Glutamatergic neuron (in vitro differentiated cells): ENCODE measurements around the gene VPS39. TPM values are rescaled to one million over a fixed set of nuclear protein-coding genes. Genes with fewer than 3 reads are reported as not detected.

ENCODE experiments used
- DNase-seq: peaks from one replicate; pipeline ENCODE4 v3.0.0; 2022
- H3K27ac Mint-ChIP-seq: one replicate; pipeline ENCODE4 v1.8.0; 2020; ENCODE audit warnings: mild to moderate bottlenecking, mixed read lengths, inconsistent platforms; ENCODE audit not compliant: unreplicated experiment
- H3K27me3 Mint-ChIP-seq: one replicate; pipeline ENCODE4 v1.8.0; 2020; ENCODE audit warnings: mild to moderate bottlenecking, moderate library complexity, mixed read lengths, inconsistent platforms; ENCODE audit not compliant: unreplicated experiment
- H3K36me3 Mint-ChIP-seq: one replicate; pipeline ENCODE4 v1.8.0; 2020; ENCODE audit warnings: mild to moderate bottlenecking, mixed read lengths, inconsistent platforms; ENCODE audit not compliant: unreplicated experiment
- H3K4me1 Mint-ChIP-seq: one replicate; pipeline ENCODE4 v1.8.0; 2020; ENCODE audit warnings: mild to moderate bottlenecking, low read depth, mixed read lengths, inconsistent platforms; ENCODE audit not compliant: unreplicated experiment
- H3K4me3 Mint-ChIP-seq: one replicate; pipeline ENCODE4 v1.8.0; 2020; ENCODE audit warnings: mild to moderate bottlenecking, mixed read lengths, inconsistent platforms; ENCODE audit not compliant: unreplicated experiment
- H3K9me3 Mint-ChIP-seq: one replicate; pipeline ENCODE4 v1.8.0; 2020; ENCODE audit warnings: mild to moderate bottlenecking, moderate library complexity, mixed read lengths, inconsistent platforms; ENCODE audit not compliant: unreplicated experiment
- CTCF ChIP-seq: fragments of 200-600 bp; sonication (generic); IDR thresholded peaks from one replicate; pipeline ENCODE4 v1.5.0; 2021; ENCODE audit not compliant: partially characterized antibody, unreplicated experiment
- total RNA-seq: library from RNA; stranded (reverse); fragmentation: NEBNext Ultra II Directional; extraction: Animal tissue kit (Norgen Biotek cat#: 25700); gene quantifications from one replicate; pipeline ENCODE4 v1.2.1, GENCODE V29; 2021; ENCODE audit not compliant: unreplicated experiment

Gene VPS39
- total RNA-seq, 1 donor from 2014 or later, result 94.4 TPM

- H3K27ac Mint-ChIP-seq, result no peak overlapping the region
Measured at GRCh38 chr15:42131006-42131405, 77.1 kb downstream of the VPS39 start.

GRCh38 chr15:42130246-42130986, 77.7 kb downstream of the VPS39 start:
- TF ChIP-seq CTCF, result no peak
- Mint-ChIP-seq H3K4me3 (no peak overlapping the region), H3K4me1 (peaks cover 9% of the 10 kb centered on the region), H3K36me3 (no peaks in the 10 kb centered on the region), H3K9me3 (no peaks in the 10 kb centered on the region), H3K27ac (no peak overlapping the region), H3K27me3 (peaks cover 2% of the 10 kb centered on the region)
- no peak for DNase-seq

More at GRCh38 chr15:42131006-42131405, 77.1 kb downstream of the VPS39 start:
- H3K36me3 Mint-ChIP-seq, result no peaks in the 10 kb centered on the region
- H3K27me3 Mint-ChIP-seq, result peaks cover 2% of the 10 kb centered on the region
- no peak overlapping the region for H3K4me3 Mint-ChIP-seq
- no peak for DNase-seq
- TF ChIP-seq CTCF, result no peak
- no peaks in the 10 kb centered on the region for H3K9me3 Mint-ChIP-seq
- H3K4me1 Mint-ChIP-seq, result peaks cover 9% of the 10 kb centered on the region

GRCh38 chr15:42129364-42129763, 78.7 kb downstream of the VPS39 start:
- H3K36me3 Mint-ChIP-seq, result no peaks in the 10 kb centered on the region
- peaks cover 9% of the 10 kb centered on the region for H3K4me1 Mint-ChIP-seq
- no peak for DNase-seq
- TF ChIP-seq CTCF, result no peak
- H3K4me3 Mint-ChIP-seq, result no peak overlapping the region
- H3K27ac Mint-ChIP-seq, result no peak overlapping the region
- H3K27me3 Mint-ChIP-seq, result peaks cover 2% of the 10 kb centered on the region
- H3K9me3 Mint-ChIP-seq, result no peaks in the 10 kb centered on the region

- no peak overlapping the region for H3K27ac Mint-ChIP-seq
- peaks cover 2% of the 10 kb centered on the region for H3K27me3 Mint-ChIP-seq
- TF ChIP-seq CTCF, result no peak
- peaks cover 9% of the 10 kb centered on the region for H3K4me1 Mint-ChIP-seq
- H3K9me3 Mint-ChIP-seq, result no peaks in the 10 kb centered on the region
- DNase-seq, result no peak
- no peak overlapping the region for H3K4me3 Mint-ChIP-seq
- no peaks in the 10 kb centered on the region for H3K36me3 Mint-ChIP-seq
Measured at GRCh38 chr15:42128476-42128875, 79.6 kb downstream of the VPS39 start.

GRCh38 chr15:42123546-42123945, 84.6 kb downstream of the VPS39 start:
- H3K4me1 Mint-ChIP-seq, result peaks cover 8% of the 10 kb centered on the region
- no peaks in the 10 kb centered on the region for H3K36me3 Mint-ChIP-seq
- TF ChIP-seq CTCF, result no peak
- H3K27me3 Mint-ChIP-seq, result no peaks in the 10 kb centered on the region
- H3K27ac Mint-ChIP-seq, result no peak overlapping the region
- peaks cover 2% of the 10 kb centered on the region for H3K9me3 Mint-ChIP-seq
- DNase-seq, result no peak
- no peak overlapping the region for H3K4me3 Mint-ChIP-seq
